Brain microvascular endothelial cell (primary cell): ENCODE measurements around the gene LCN9.

Source experiments
- DNase-seq: peaks from one replicate; pipeline ENCODE4 v3.0.0-alpha.2; 2020
- H3K27ac ChIP-seq: fragments of 250-450 bp; sonication (Bioruptor Pico); 2 replicates; pipeline ENCODE4 v1.5.1; 2020; ENCODE audit warnings: mild to moderate bottlenecking, moderate library complexity
- H3K27me3 ChIP-seq: fragments of 250-450 bp; sonication (Bioruptor Pico); replicated peaks from 2 replicates; pipeline ENCODE4 v1.5.1; 2020; ENCODE audit warnings: mild to moderate bottlenecking
- H3K36me3 ChIP-seq: fragments of 250-450 bp; sonication (Bioruptor Pico); replicated peaks from 2 replicates; pipeline ENCODE4 v1.5.1; 2020; ENCODE audit warnings: mild to moderate bottlenecking
- H3K4me3 ChIP-seq: 2 replicates; pipeline ENCODE4 v1.5.1; 2011; ENCODE audit warnings: low read depth, mild to moderate bottlenecking, control low read depth, low read length, moderate library complexity
- CTCF ChIP-seq: IDR thresholded peaks from 2 replicates; pipeline ENCODE4 v1.5.1; 2011; ENCODE audit warnings: low read depth, mild to moderate bottlenecking, moderate library complexity, low read length, control low read depth, inconsistent platforms; ENCODE audit errors: missing control alignments
- in situ Hi-C: cut with HindIII; loops from 2 replicates; pipeline ENCODE4 v1.10.0; 2017; ENCODE audit warnings: low sequenced_read_pairs, low pct_ligation_motif_present

Gene LCN9

DNA sequence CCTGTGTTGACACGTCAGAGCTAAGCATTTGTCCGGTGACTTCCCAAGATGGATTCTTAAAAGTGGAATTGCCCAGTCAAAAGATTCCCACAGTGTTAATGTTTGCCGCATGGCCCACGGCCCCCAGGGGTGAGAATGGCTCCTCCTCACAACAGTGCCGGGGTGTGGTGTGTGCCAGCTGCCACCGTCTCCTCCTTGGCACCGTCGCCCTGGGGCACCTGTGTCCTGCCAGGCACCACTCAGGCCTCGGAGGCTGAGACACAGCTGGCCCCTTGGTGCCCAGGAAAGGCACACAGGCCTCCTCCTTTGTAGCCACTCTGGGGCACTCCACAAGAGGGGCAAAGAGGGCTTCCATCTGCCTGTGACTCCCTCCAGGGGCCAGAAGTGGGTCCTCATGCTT lies 43.2 kb downstream of the LCN9 start:
- Histone ChIP-seq H3K4me3 (no peak overlapping the region), H3K27ac (no peak overlapping the region), H3K36me3 (no peaks in the 10 kb centered on the region), H3K27me3 (peaks cover 3% of the 10 kb centered on the region)
- in situ Hi-C loops, result no loop called here
- no peak for DNase-seq
- TF ChIP-seq CTCF, result no peak

GRCh38 chr9:135707252-135708138 lies 44.4 kb downstream of the LCN9 start:
- Histone ChIP-seq H3K27me3 (peaks cover 3% of the 10 kb centered on the region), H3K36me3 (no peaks in the 10 kb centered on the region), H3K4me3 (no peak overlapping the region), H3K27ac (no peak overlapping the region)
- TF ChIP-seq CTCF, result no peak
- in situ Hi-C loops, result no loop called here
- no peak for DNase-seq

GRCh38 chr9:135708164-135708563 lies 45.1 kb downstream of the LCN9 start:
- peaks cover 9% of the 10 kb centered on the region for H3K27me3 ChIP-seq
- H3K27ac ChIP-seq, result no peak overlapping the region
- H3K4me3 ChIP-seq, result no peak overlapping the region
- H3K36me3 ChIP-seq, result no peaks in the 10 kb centered on the region
- DNase-seq, result no peak
- in situ Hi-C loops, result no loop called here
- no peak for TF ChIP-seq CTCF

DNA sequence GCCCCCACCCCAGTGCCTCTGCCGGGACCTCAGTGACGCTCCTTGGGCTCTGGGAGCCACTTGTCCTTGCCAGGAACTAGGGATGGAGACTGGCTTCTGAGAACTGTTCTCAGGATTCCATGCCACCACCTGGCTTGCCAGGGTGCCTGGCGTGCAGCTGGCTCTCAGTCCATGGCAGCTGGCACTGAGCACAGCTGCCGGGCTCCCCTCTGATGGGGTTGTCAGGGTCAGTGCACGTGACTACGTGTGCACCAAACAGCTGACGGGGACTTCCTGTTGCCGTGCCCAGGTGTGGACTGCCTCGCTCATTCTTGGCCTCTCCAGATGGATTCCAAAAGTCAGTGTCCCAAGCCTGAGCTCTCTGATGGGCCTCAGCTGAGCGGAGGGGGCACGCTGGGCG lies 48.3 kb downstream of the LCN9 start:
- in situ Hi-C loops, result no loop called here
- DNase-seq, result no peak
- Histone ChIP-seq H3K36me3 (no peaks in the 10 kb centered on the region), H3K27ac (no peak overlapping the region), H3K27me3 (peaks cover 28% of the 10 kb centered on the region), H3K4me3 (no peak overlapping the region)
- TF ChIP-seq CTCF, result no peak

DNA sequence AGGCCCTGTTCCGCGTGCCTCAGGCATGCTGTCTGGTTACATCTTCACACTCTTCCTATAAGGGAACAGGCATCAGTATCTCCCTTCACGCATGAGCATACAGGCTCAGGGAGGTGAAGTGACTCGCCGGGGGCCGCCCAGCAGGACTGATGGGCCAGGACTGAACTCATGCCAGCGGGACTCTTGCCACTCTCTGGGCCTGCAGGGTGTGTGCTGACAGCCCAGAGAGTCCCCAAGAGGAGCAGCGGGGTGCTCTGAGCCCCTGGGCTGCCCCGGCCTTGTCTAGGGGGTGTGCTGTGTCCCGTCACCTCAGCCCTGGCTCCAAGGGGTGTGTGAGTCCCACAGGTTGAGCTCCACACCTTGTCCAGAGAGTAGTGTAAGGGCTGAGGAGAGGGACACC lies 48.8 kb downstream of the LCN9 start:
- Histone ChIP-seq H3K36me3 (no peaks in the 10 kb centered on the region), H3K27me3 (peaks cover 28% of the 10 kb centered on the region), H3K27ac (no peak overlapping the region), H3K4me3 (no peak overlapping the region)
- TF ChIP-seq CTCF, result no peak
- DNase-seq, result no peak
- in situ Hi-C loops, result no loop called here
